Osteocyte (in vitro differentiated cells): Measurements from ENCODE around the gene FN1. TPM values are rescaled to one million over a fixed set of nuclear protein-coding genes. Genes with fewer than 3 reads are reported as not detected.
"Not testable (repeated sequence)": the region's sequence is repeated elsewhere in the genome, so short reads cannot be mapped to it uniquely, and the experiment has no call there.

Experiments
- DNase-seq: peaks from one replicate; pipeline ENCODE4 v3.0.0; 2021; ENCODE audit warnings: mixed read lengths; ENCODE audit not compliant: unreplicated experiment; ENCODE audit errors: extremely low spot score
- H3K27ac Mint-ChIP-seq: one replicate; pipeline ENCODE4 v1.8.0; 2021; ENCODE audit warnings: mild to moderate bottlenecking, mixed read lengths; ENCODE audit not compliant: unreplicated experiment
- H3K27me3 Mint-ChIP-seq: one replicate; pipeline ENCODE4 v1.8.0; 2021; ENCODE audit warnings: mixed read lengths; ENCODE audit not compliant: unreplicated experiment
- H3K36me3 Mint-ChIP-seq: one replicate; pipeline ENCODE4 v1.8.0; 2021; ENCODE audit warnings: mixed read lengths; ENCODE audit not compliant: unreplicated experiment
- H3K4me1 Mint-ChIP-seq: one replicate; pipeline ENCODE4 v1.8.0; 2021; ENCODE audit warnings: mixed read lengths; ENCODE audit not compliant: unreplicated experiment
- H3K4me3 Mint-ChIP-seq: one replicate; pipeline ENCODE4 v1.8.0; 2021; ENCODE audit warnings: mild to moderate bottlenecking, moderate library complexity, mixed read lengths; ENCODE audit not compliant: unreplicated experiment
- H3K9me3 Mint-ChIP-seq: one replicate; pipeline ENCODE4 v1.8.0; 2021; ENCODE audit warnings: mixed read lengths; ENCODE audit not compliant: unreplicated experiment
- total RNA-seq: library from RNA; stranded (reverse); gene quantifications from 2 replicates; pipeline ENCODE4 v1.2.1, GENCODE V29; 2021
- TF ChIP-seq, protein P1 (sequence below): fragments of 200-600 bp; sonication (generic); IDR thresholded peaks from 2 replicates; pipeline ENCODE4 v1.5.0; 2021; ENCODE audit warnings: antibody characterized with exemption, mild to moderate bottlenecking, moderate library complexity

Gene FN1
- total RNA-seq, 1 donor from 2014 or later, result 16,854 TPM

- Mint-ChIP-seq H3K36me3 (peaks cover 18% of the 10 kb centered on the region), H3K4me1 (peaks cover 41% of the 10 kb centered on the region), H3K4me3 (peak within 1 kb of the TSS; percentile 88), H3K9me3 (no peaks in the 10 kb centered on the region), H3K27ac (peak within 1 kb of the TSS; percentile 89), H3K27me3 (no peaks in the 10 kb centered on the region)
- TF ChIP-seq, protein P1, sequence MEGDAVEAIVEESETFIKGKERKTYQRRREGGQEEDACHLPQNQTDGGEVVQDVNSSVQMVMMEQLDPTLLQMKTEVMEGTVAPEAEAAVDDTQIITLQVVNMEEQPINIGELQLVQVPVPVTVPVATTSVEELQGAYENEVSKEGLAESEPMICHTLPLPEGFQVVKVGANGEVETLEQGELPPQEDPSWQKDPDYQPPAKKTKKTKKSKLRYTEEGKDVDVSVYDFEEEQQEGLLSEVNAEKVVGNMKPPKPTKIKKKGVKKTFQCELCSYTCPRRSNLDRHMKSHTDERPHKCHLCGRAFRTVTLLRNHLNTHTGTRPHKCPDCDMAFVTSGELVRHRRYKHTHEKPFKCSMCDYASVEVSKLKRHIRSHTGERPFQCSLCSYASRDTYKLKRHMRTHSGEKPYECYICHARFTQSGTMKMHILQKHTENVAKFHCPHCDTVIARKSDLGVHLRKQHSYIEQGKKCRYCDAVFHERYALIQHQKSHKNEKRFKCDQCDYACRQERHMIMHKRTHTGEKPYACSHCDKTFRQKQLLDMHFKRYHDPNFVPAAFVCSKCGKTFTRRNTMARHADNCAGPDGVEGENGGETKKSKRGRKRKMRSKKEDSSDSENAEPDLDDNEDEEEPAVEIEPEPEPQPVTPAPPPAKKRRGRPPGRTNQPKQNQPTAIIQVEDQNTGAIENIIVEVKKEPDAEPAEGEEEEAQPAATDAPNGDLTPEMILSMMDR, result peak; percentile 5
- peak; percentile 98 for DNase-seq
These were observed 124.1 kb downstream of the FN1 start, which contains the start of gene ATIC for GRCh38 chr2:215311625-215312396. ATIC (plus strand) TSS chr2:215312059; CDS start chr2:215312143, 84 bp downstream.

- DNase-seq, result not testable (repeated sequence)
- H3K27ac Mint-ChIP-seq, result peak overlapping the region; percentile 89
These were observed 124.6 kb downstream of the FN1 start for GRCh38 chr2:215311259-215311624.

More at GRCh38 chr2:215311259-215311624, 124.6 kb downstream of the FN1 start:
- peaks cover 44% of the 10 kb centered on the region for H3K4me1 Mint-ChIP-seq
- H3K4me3 Mint-ChIP-seq, result peak overlapping the region; percentile 88
- H3K9me3 Mint-ChIP-seq, H3K27me3 Mint-ChIP-seq: not testable (repeated sequence)
- peaks cover 17% of the 10 kb centered on the region for H3K36me3 Mint-ChIP-seq

Other genes starting within 250 kb of the FN1 start
- 89.7 and 97.3 TPM in 2 replicates for gene ATIC, start 124.0 kb downstream of the FN1 start, total RNA-seq